Activated effector memory CD4-positive, alpha-beta T cell treated with anti-CD3 and anti-CD28 coated beads, Interleukin-2, amount 50 U/mL, for 16 hours (primary cell): Measurements from ENCODE around the gene PKP4.

ENCODE experiments used
- DNase-seq: peaks from one replicate; pipeline ENCODE4 v3.0.0-alpha.2; 2020

PKP4 gene

DNA sequence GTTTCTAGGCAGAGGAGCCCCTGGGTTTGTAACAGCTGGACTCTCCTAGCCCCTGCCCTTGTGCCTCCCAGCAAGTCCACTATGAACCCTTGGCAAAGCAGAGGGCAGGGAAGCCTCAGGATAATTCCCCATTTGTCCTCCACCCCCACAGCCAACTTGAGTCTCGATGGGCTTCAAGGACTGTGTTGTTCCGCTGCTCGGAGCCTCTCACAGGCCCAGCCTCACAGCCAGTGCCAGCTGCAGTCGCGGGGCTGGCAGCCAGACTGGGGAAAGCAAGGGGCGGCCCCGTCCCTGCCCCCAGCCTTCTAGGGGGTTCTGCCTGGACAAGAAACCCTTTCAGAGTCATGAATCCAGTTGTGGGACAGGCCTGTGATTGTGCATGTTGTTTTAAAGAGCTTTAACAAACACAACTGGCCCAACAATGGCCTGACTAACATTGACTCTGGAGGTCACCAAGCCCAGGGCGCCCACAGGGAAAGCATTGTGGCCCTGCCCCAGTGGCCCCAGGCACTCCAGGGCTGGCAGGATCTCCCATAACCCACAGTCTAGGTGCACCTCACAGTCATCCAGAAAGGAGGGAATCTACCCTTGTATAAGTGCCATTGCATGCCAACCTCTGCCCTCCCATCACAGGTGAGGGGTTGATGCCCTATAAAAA lies 266.6 kb downstream of the PKP4 start:
- DNase-seq = no peak

DNA sequence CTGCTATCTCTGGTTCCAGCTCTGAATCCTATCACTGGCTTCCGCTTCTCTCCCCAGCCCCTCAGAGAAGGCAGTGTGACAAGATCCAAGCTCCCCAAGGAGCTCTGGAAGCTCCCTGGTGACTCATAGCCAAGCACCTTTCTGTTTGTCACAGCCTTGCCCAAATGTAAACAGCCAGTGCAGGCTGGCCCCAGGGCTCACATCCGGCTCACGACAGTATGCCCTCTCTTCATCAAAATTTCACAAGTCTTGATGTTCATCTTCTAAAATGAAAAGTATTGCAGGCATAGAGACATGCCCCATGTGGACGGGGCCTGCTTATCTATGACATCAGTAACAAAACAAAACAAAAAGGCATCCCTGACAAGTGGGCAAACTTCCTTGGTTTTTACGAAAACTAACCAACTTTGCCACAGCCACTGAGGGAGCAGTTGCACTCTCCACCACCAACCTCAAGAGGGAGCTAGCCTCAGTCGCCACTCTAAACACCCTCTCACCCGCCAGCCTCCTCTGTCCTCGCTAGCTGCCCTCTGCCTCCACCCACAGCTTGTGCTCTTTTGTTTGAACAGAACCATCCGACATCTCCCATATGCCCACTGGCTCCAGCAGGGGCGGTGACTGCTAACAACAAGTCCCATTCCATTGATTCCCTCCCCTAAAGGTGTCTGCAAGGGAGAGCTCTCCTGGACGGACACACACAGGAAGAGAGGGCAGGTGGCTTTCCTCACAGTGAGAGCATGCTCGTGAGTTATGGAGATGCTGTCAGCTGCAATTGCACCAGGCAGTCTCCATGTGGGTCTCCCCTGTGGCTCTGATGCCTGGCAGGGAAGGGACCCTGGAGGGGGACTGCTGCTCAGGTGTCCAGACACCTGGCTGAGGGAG lies 267.4 kb downstream of the PKP4 start:
- DNase-seq = no peak

DNA sequence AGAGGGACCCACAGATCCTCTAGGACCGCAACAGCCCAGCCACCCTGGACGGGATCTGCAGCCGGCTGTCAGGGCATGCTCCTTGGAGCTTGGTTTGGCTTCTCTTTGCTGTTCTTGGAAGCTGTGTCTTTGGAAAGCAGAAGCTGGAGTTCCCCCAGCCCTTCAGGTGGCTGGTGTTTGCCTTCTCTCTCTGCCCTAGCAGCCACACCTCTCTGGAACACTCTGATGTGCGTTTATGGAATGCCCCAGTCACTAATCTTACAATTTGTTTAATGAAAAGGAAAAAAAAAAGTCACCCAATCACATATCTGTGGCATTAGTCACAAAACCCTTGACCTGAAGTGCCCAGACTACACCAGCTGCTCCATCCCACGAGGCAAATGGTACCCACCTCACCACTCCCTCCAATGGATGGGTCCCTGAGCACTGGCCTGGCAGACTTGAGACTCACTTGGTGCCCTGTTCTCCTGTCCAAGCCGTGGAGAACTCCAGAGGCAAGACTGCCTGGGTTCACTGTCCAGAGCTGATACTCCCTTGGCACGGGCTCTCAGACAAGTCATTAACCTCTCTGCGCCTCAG lies 268.1 kb downstream of the PKP4 start:
- no peak for DNase-seq

DNA sequence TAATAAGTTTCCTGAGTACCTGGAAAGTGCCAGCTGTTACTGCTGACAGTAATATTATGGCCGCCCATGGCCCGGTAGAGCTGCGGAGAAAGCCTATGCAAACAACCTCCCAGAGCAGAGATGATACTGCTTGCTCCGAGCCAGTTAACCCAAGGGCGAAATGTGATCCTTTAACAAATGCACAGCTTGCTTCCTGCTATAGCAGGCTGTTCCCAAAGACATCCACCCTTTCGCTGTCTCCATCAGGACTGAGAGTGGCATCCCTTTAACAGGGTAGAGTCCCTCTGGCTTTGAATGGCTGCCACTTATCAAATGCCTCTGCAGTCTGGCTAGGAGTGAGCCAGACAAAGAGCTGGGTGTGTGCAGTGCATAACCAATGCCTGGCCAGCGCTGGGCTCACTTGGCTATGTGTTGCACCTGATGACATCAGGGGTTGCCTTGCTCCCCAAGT lies 268.7 kb downstream of the PKP4 start:
- DNase-seq = no peak

DNA sequence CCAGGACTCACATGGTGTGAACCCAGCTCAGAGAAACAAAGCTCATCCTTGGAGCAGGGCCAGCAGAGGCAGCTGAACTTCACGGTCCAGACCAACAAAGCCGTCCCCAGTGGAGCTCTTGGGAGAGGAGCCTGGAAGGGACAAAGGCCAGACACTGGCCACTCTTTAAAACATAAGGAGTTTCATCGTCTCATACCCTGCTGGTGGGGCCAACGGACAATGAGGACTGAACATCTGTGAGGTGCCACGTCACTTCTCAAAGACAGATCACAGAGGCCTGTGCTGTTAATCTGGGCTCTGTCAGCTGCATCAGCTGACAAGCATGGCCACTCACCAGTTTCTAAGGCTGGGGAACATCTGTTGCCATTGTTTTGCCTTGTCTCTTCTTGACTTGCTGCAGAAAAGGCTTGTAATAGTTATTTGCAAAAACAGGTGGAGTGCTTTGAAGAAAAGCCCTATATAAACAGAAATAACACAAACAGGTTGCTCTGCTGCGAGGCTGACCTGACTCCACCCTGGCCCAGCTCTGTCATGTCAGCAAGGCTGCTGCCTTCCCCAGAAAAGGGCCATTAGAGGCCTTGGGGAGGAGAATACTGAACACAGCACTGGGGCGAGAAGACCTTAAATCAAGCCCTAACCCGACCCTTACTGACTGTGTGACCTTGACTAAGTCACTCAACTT lies 270.3 kb downstream of the PKP4 start:
- no peak for DNase-seq

DNA sequence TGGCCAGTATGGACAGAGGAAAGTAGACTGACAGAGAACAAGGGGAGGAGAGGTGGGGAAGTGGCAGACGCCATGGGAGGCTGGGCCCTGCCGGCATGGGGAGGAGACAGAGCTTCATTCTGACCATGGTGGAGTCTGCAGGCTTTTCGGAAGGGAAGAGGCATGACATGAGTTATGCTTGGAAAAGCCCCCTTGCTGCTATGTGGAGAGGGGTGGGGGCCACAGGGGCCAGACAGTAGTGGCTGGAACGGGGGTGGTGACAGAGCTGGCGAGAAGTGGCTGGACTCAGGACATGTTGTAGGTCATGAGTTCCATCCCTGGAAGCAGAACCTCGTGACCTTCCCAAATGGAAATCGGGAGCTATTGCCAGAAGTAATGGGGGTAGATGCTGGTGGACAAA lies 271.7 kb downstream of the PKP4 start:
- DNase-seq = no peak

DNA sequence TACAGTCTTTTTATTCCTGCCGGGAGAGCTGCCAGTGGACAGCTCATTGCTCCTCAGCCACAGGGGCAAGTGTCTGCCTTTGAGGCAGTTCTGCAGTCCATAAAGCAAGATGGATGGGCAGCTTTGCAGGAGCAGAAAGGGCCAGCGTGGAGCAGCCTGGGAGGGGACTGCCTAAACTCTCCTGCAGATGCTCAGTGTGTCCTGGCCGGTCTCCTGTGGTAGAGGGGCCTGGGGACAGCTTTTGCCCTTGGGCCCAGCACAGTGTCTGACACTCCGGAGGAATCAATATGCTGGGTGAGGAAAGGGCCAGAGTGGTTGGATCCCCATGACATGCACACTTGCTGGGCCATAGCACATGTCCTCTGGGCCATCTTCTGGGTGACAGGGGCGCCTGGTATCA lies 272.7 kb downstream of the PKP4 start:
- no peak for DNase-seq

DNA sequence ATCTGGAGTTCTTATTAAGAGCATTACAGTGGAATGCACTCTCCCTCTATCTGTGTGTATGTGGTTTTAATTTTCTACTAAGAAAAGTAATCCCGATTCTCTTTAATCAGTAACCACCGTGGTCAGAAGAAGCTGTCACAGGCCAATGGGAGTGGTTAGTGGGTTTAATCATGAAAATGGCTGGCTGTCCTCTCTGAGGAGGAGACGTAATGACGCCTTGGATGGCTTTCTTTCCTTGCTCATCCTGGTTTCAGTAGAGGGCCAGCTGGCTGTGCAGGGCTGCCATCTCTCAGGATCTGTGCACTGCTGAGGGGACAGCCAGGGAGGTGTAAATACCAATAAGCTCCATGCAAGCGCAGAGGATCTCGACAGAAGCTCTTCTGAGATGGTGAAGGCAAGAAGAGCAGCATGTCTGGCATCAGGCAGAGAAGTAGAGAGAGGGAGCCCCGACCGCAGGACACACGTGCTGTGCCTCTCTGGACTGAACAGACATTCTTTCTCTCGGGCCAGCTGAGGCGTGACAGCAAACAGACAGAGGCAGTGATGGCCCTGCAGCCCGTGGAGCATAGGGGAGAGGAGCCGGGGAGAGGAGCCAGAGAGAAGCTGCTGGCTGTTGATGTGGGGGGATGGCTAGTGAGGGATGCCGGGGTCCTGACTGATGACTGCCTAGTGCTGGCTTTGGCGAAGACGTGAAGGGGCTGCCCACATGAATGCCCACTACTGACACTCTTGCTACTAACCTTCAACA lies 273.3 kb downstream of the PKP4 start:
- DNase-seq = no peak

DNA sequence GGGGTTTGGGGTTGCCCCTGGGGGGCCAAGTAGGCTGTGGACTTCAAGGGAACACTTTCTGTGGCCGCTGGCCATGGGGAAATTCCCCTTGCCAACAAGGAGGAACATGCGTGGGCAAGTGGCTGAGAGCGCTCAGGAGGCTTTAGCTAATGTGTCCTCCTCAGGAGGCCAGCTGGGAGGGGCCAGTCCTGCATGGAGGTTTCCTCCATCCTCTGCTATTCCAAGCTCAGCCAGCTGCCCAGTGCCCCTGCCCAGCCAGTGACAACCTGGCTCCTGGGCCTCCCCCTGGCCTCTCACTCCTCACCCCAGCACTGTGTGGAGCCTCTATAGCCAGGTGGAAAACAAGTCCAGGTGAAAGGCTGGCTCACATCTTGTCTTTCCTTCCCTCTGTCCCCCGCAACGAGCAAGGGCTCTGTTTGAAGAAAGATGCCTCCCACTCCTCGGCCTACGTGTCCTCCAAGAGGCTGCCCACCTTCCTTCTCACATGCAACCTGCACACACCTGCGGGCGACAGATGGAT lies 273.9 kb downstream of the PKP4 start:
- no peak for DNase-seq

DNA sequence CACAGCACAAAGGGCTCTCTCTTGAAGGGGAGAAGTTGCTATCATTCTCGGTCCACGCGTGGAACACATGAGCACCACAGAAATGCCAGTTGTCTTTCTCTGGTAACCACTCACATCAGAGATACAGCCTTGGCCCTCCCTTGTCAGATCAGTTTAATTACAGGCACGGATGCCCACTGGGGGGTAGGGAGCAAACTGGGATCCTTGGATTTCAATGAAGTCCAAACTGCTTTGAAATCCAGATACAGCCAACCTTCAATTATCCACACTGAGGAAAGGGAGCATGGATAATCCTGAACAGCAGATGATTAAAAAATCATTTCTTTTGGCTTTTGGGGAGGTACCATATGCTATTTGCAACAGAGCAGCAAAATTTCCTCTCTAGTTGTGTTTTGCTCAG lies 274.6 kb downstream of the PKP4 start:
- no peak for DNase-seq
